Activated CD4-positive, alpha-beta T cell treated with anti-CD3 and anti-CD28 coated beads, Interleukin-2, amount 50 U/mL, for 16 hours (primary cell): ENCODE results near the gene NFATC2.
A peak's percentile ranks its signal among the peaks of the same experiment; 100 is the strongest.
"Not testable (repeated sequence)": the region's sequence is repeated elsewhere in the genome, so short reads cannot be mapped to it uniquely, and the experiment has no call there.

Experiments
- DNase-seq: peaks from one replicate; pipeline ENCODE4 v3.0.0-alpha.2; 2020

The NFATC2 gene

GRCh38 chr20:51567622-51568021 is 25.1 kb upstream of the NFATC2 start:
- DNase-seq, result no peak

DNA sequence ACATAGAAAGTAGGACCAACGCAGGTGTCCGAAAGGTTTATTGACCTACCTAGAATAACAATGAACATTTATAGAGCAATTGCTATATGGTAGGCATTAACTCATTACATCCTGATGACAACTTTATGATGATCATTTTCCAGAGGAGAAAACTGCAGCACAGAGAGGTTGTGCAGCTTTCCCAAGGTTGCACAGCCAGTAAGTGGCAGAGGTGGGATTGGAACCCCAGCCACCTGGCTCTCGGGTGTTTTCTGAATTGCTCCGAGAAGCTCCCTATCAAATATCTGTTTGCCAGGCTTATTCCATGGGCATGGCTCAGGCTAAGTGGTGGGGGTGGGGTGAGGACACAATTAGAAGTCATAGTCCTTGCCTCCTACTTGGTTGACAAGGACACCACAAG is 24.1 kb upstream of the NFATC2 start:
- DNase-seq, result no peak

DNA sequence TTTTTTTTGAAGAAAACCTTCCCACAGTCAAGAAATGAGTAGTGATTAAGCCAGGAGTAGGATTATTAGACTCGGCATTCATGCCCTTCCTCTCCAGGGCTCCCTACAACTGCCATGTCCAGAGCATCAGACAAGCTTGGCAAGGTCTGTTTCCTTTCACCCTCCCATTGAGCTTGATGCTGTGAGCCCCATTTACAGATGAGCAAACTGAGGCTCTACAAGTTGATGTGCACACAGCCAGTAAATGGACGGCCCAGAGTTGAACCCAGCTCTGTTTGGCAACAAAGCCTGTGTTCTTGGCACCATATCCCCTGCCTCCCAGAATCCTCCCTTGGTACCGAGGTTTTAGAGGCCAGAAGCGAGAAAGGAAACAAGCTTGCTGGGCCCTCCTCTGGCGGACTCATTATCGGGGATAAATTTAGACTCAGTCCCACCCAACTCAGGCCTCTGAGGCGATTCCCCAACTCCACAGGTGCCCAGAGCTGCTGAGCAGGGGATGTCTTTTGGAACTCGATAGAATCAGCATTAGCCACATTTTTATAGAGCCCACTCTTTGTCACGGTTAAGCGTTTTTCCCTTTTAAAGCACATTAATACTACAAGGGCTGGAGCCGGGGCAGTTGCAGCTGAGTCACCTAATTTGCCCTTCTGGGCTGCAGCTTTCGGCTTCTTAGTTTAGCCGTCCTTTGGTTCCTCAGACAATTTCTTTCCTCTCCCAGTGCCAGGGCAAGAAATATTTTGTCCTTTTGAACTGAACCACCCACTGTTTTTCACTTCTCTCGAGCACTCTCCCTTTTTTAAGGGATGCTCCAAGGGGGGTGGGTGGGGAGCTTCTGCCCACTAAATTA is 23.0 kb upstream of the NFATC2 start:
- DNase-seq, result no peak

GRCh38 chr20:51563486-51564332 is 21.2 kb upstream of the NFATC2 start:
- DNase-seq, result no peak

DNA sequence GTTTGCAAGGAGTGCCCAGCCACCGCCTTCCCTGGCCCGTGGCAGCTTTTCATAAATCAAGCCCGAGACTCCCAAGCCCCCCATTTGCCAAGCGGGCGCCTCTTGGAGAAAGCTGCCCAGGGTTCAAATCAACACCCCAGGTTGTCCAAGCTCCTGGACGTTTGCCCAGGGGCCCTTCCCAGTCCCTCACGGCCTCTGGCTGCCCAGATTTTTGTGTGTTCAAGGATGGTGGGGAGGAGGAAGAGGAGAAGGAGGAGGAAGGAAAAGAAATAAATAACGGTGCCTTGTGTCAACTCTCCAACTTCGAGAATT is 20.6 kb upstream of the NFATC2 start:
- DNase-seq, result no peak

GRCh38 chr20:51562332-51563173 is 20.0 kb upstream of the NFATC2 start:
- DNase-seq, result no peak

DNA sequence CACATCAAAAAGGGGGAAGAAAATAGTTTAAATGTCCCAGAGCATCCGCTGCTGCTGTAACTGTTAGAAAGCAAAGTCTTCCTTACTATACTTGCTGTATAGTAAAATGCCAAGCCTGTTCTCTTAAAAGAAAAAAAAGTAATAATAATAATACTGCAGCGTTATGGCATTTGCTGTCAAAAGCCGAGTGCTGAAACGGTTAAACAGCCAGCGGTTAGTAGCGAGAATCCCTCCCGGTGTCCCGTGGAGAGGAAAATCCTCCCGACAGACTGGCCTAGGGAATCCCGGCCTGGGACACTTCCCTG is 19.5 kb upstream of the NFATC2 start:
- DNase-seq, result no peak

GRCh38 chr20:51560550-51561307 is 18.2 kb upstream of the NFATC2 start:
- no peak for DNase-seq

DNA sequence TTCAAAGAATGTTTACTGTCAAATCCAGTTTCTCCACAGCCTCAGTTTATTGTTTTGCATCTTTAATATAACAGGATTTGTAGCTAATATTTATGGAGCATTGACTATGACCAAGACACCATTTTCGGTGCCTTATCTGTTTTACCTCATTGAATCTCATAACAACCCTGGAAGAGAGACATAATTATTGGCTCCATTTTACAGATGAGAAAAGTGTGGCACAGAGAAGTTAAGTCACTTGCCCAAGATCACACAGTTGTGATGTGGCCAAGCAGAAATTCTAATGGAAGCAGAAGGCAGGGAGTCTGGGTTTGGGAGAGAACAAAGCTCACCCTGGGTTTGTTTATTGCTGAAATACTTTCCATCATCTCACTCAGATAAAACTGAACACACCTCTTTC is 17.5 kb upstream of the NFATC2 start:
- no peak for DNase-seq

GRCh38 chr20:51554538-51555165 is 12.1 kb upstream of the NFATC2 start:
- DNase-seq, result no peak

- DNase-seq, result no peak
These were observed 11.5 kb upstream of the NFATC2 start for GRCh38 chr20:51553897-51554486.

DNA sequence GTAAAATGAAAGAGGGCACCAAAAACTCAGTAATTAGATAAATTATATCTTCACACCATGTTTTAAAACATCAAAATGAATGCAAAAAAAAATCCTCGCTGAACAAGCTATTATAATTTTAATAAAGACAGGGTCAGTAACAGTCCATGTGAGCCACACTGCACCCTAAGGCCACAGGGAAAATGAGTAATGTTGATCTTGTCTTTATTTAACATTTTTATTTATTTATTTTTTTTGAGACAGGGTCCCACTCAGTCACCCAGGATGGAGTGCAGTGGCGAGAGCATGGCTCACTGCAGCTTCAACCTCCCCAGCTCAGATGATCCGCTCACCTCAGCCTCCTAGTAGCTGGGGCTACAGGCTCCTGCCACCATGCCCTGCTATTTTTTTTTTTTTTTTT is 8.7 kb upstream of the NFATC2 start:
- DNase-seq, result no peak

DNA sequence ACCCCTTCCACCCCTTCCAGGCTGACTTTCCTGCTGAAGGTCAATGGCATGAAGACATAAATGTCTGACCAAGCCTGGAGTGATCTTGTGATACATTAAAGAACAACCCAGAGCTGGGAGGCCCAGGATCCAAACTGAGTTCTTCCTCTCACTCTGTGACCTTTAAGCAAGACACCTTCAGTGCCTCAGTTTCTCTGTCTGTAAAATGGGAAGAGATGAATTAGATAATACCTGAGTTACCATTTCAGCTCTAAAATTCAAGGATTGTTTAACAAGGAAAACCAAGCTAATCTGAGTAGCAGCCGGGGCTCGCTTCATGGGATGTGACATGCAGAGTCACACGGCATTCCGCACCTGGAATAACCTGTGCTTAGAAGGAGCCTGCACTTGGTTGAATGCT is 7.0 kb upstream of the NFATC2 start:
- DNase-seq, result no peak

GRCh38 chr20:51547951-51548350 is 5.4 kb upstream of the NFATC2 start:
- DNase-seq, result no peak

DNA sequence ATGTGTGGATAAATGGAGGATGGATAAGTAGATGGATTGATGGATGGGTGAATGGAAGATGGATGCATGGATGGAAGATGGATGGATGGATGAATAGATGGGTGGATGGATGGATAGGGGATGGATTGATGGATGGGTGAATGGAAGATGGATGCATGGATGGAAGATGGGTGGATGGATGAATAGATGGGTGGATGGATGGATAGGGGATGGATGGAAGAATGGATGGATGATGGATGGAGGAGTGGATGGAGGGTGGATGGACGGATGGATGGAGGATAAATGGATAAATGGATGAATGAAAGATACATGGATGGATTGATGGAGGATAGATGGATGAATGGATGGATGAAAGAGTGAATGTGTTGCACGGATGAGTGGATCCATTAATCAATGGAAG is 3.0 kb upstream of the NFATC2 start:
- DNase-seq, result no peak

GRCh38 chr20:51543422-51543788 is 886 bp upstream of the NFATC2 start:
- DNase-seq, result no peak

- DNase-seq, result peak; percentile 66
These were observed 417 bp downstream of the NFATC2 start for GRCh38 chr20:51542033-51542570.

DNA sequence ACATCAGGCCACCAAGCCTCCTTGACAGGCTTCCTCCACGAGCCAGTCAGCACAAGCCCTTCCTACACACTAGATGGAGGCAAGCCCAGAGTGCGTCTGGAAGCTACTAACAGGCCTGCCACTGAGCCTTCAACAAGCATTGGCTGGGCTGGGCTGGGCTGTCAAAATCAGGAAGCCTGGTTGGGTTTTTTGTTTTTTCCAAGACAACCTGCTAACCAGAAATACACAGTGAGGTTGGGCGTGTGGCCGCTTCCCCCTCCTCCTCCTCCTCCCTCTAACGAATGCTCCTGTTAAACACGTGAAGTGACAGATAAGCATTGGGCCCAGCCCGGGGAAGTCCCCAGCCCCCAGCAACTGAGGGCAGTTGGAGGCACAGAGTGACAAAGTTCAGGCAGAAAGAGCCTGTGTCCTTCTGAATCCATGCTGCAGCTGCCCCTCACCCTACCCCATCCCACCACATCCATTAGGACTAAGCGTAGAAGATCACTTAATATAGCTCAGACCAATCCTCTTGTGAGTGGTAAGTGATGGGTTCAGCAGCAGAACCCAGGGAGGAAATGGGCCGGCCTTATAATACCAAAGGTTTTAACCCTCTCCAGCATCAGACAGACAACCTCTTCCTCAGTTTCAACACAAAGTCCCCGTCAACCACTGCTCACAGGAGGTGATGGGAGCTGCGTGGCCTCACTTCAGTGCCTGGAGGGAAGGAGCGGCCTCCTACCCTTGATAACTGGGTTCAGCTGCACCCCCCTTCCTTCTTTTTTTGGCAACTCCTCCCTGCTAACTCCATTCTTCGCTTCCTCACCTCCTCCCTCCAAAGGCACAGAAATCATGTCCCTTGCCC is 1.1 kb downstream of the NFATC2 start:
- peak; percentile 95 for DNase-seq

DNA sequence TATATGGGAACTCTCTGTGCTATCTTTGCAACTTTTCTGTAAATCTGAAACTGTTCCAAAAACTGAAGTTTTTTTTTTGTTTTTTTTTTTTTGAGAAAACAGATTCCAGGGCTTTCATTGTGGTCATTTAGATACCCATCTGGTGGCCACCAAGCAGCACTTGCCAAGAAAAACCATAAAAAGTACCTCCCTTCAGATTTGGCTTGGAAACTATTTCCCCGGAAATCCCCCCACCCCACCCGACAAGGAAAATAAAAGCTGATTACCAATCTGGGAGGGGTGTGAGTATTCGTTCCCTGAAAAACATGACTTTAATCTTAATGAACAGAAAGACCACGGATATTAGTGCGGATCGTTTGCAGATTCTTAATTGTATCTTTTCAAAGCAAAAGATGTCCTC is 1.9 kb downstream of the NFATC2 start:
- DNase-seq, result no peak

- not testable (repeated sequence) for DNase-seq
These were observed 2.4 kb downstream of the NFATC2 start for GRCh38 chr20:51540074-51540473.
